HFFc6 (cell line): ENCODE results near the gene POT1. TPM values are rescaled to one million over a fixed set of nuclear protein-coding genes. Genes with fewer than 3 reads are reported as not detected.

Source experiments
- DNase-seq: peaks from one replicate; pipeline ENCODE4 v3.0.0-alpha.2; 2018
- H3K27ac Mint-ChIP-seq: 2 replicates; pipeline ENCODE4 v1.8.0; 2020; ENCODE audit warnings: mild to moderate bottlenecking, mixed read lengths
- H3K27me3 Mint-ChIP-seq: 2 replicates; pipeline ENCODE4 v1.8.0; 2021; ENCODE audit warnings: mild to moderate bottlenecking, moderate library complexity, mixed read lengths; ENCODE audit not compliant: insufficient read depth
- H3K36me3 Mint-ChIP-seq: 2 replicates; pipeline ENCODE4 v1.8.0; 2021; ENCODE audit warnings: low read depth, mixed read lengths
- H3K4me1 Mint-ChIP-seq: 2 replicates; pipeline ENCODE4 v1.8.0; 2020; ENCODE audit warnings: low read depth, mixed read lengths
- H3K4me3 Mint-ChIP-seq: 2 replicates; pipeline ENCODE4 v1.8.0; 2020; ENCODE audit warnings: mild to moderate bottlenecking, moderate library complexity, mixed read lengths
- H3K9me3 Mint-ChIP-seq: 2 replicates; pipeline ENCODE4 v1.8.0; 2020; ENCODE audit warnings: mild to moderate bottlenecking, mixed read lengths
- total RNA-seq, 6 experiments: library from RNA; stranded (reverse); fragmentation: NEBNext Ultra II Directional; extraction: Animal tissue kit (Norgen Biotek cat#: 25700); gene quantifications; 2 replicates in 1 of 6; 3 replicates in 5 of 6; pipeline ENCODE4 v1.2.3, GENCODE V29; 2021
- TF ChIP-seq, protein P1 (sequence below): fragments of 200-600 bp; sonication (generic); IDR thresholded peaks from 2 replicates; pipeline ENCODE4 v1.5.0; 2021; ENCODE audit warnings: antibody characterized with exemption, mild to moderate bottlenecking

POT1 gene
- total RNA-seq, 6 experiments from 2014 or later = 10.8 to 16.0 (median 13.4) TPM

DNA sequence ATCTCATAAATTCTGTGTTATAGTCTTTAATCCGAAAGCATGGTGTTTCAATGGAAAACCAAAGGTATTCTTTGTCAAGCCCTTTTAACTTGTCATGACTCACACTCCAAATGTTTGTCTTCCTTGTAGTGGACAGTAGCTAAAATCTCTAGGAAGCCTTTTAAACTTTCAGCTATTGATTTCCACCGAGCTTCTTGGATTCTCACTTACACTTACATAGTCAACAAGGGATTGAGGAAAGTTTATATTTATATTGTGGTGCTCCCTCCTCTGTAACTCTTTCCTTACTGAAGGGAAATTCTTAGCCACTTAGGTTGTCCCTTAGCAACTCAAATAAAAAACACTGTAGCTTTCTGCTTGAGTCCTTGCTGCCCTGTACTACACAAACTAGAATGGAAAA, 132.9 kb downstream of the POT1 start:
- Mint-ChIP-seq H3K4me3 (no peak overlapping the region), H3K27ac (no peak overlapping the region), H3K27me3 (peaks cover under 1% of the 10 kb centered on the region; the same call in 1 of the 2 replicates), H3K9me3 (no peaks in the 10 kb centered on the region), H3K36me3 (no peaks in the 10 kb centered on the region), H3K4me1 (peaks cover 3% of the 10 kb centered on the region; the same call in 1 of the 2 replicates)
- DNase-seq = no peak
- TF ChIP-seq, protein P1, sequence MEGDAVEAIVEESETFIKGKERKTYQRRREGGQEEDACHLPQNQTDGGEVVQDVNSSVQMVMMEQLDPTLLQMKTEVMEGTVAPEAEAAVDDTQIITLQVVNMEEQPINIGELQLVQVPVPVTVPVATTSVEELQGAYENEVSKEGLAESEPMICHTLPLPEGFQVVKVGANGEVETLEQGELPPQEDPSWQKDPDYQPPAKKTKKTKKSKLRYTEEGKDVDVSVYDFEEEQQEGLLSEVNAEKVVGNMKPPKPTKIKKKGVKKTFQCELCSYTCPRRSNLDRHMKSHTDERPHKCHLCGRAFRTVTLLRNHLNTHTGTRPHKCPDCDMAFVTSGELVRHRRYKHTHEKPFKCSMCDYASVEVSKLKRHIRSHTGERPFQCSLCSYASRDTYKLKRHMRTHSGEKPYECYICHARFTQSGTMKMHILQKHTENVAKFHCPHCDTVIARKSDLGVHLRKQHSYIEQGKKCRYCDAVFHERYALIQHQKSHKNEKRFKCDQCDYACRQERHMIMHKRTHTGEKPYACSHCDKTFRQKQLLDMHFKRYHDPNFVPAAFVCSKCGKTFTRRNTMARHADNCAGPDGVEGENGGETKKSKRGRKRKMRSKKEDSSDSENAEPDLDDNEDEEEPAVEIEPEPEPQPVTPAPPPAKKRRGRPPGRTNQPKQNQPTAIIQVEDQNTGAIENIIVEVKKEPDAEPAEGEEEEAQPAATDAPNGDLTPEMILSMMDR = no peak

- H3K4me1 Mint-ChIP-seq = peaks cover 12% of the 10 kb centered on the region; the same call in 1 of the 2 replicates
- H3K36me3 Mint-ChIP-seq = no peaks in the 10 kb centered on the region
- no peak overlapping the region for H3K4me3 Mint-ChIP-seq
- H3K27ac Mint-ChIP-seq = no peak overlapping the region
- TF ChIP-seq, protein P1 = no peak
- no peak for DNase-seq
- peaks cover 6% of the 10 kb centered on the region; the same call in 1 of the 2 replicates for H3K27me3 Mint-ChIP-seq
- H3K9me3 Mint-ChIP-seq = no peaks in the 10 kb centered on the region
Observed at GRCh38 chr7:124792696-124793095, 136.9 kb downstream of the POT1 start.

GRCh38 chr7:124792002-124792401, 137.6 kb downstream of the POT1 start:
- H3K4me3 Mint-ChIP-seq = peak overlapping the region; percentile 78; the same call in 1 of the 2 replicates
- no peaks in the 10 kb centered on the region for H3K36me3 Mint-ChIP-seq
- no peaks in the 10 kb centered on the region for H3K9me3 Mint-ChIP-seq
- TF ChIP-seq, protein P1 = no peak
- DNase-seq = no peak
- no peak overlapping the region for H3K27ac Mint-ChIP-seq
- peaks cover 6% of the 10 kb centered on the region; the same call in 1 of the 2 replicates for H3K27me3 Mint-ChIP-seq
- peaks cover 12% of the 10 kb centered on the region; the same call in 1 of the 2 replicates for H3K4me1 Mint-ChIP-seq

- peaks cover 12% of the 10 kb centered on the region; the same call in 1 of the 2 replicates for H3K4me1 Mint-ChIP-seq
- H3K4me3 Mint-ChIP-seq = peak overlapping the region; percentile 78; the same call in 1 of the 2 replicates
- DNase-seq = no peak
- H3K9me3 Mint-ChIP-seq = no peaks in the 10 kb centered on the region
- no peaks in the 10 kb centered on the region for H3K36me3 Mint-ChIP-seq
- H3K27me3 Mint-ChIP-seq = peaks cover 6% of the 10 kb centered on the region; the same call in 1 of the 2 replicates
- TF ChIP-seq, protein P1 = no peak
- H3K27ac Mint-ChIP-seq = no peak overlapping the region; the same call in 1 of the 2 replicates
Observed at GRCh38 chr7:124791426-124791825, 138.2 kb downstream of the POT1 start.

DNA sequence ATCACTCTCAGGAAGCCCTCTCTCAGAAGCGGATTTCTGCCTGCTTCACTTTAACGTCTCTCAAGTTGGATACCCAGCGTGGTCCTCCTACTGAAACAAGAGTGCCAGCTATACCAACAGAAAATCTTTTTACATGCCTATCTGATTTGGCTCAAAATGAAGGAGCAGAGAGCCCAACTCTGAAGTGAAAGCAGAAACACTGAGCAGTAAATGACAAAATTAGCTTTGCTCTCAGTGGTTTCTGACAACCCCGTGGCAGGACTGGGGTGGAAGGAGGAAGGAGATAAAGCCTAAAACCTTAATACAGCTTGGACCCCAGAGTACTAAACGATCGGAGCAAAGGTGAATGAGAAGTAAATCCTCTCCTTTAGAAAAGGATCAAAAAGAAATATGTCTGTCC, 139.0 kb downstream of the POT1 start:
- no peaks in the 10 kb centered on the region for H3K9me3 Mint-ChIP-seq
- peak overlapping the region; percentile 78 for H3K4me3 Mint-ChIP-seq
- no peak for DNase-seq
- TF ChIP-seq, protein P1 = no peak
- H3K27me3 Mint-ChIP-seq = peaks cover 6% of the 10 kb centered on the region; the same call in 1 of the 2 replicates
- peak overlapping the region; percentile 27; the same call in 1 of the 2 replicates for H3K27ac Mint-ChIP-seq
- no peaks in the 10 kb centered on the region for H3K36me3 Mint-ChIP-seq
- H3K4me1 Mint-ChIP-seq = peaks cover 12% of the 10 kb centered on the region; the same call in 1 of the 2 replicates
